ENCODE data around the gene GNE. TPM values are rescaled to one million over a fixed set of nuclear protein-coding genes. Genes with fewer than 3 reads are reported as not detected.

GNE gene
- total and polyA plus RNA-seq, 10 donors = 3.6 to 24.6 (median 15.6) TPM

DNA sequence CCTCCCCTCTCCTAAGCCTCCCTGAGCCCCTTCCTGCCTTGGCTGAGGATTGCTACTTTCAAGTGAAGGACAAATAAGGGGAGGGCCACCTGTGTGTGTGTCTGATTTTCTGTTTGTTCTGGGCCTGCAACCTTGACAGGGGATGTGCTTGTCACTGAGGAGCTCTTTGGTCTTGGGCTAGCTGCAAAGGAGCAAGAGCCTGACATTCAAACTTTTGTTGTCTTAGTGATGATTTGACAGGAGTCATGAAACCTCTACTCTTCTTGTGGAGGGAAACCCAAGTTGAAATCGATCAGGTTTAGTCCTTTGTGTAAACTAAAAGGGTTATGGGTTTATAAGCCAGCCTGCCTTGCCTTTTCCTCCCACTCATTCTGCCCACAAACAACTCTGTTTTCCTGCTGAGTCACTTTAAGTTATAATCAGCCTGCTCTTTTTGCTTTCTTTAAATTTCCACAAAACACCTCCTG lies 50.7 kb downstream of the GNE start:
- H3K4me3 ChIP-seq = no peak overlapping the region
- peaks cover 10 to 62% (median 42%) of the 10 kb centered on the region in 6 donors for H3K4me1 ChIP-seq
- TF ChIP-seq POLR2AphosphoS5 (IDR thresholded peaks at IDR 0.05) = no peak
- TF ChIP-seq, protein P1, sequence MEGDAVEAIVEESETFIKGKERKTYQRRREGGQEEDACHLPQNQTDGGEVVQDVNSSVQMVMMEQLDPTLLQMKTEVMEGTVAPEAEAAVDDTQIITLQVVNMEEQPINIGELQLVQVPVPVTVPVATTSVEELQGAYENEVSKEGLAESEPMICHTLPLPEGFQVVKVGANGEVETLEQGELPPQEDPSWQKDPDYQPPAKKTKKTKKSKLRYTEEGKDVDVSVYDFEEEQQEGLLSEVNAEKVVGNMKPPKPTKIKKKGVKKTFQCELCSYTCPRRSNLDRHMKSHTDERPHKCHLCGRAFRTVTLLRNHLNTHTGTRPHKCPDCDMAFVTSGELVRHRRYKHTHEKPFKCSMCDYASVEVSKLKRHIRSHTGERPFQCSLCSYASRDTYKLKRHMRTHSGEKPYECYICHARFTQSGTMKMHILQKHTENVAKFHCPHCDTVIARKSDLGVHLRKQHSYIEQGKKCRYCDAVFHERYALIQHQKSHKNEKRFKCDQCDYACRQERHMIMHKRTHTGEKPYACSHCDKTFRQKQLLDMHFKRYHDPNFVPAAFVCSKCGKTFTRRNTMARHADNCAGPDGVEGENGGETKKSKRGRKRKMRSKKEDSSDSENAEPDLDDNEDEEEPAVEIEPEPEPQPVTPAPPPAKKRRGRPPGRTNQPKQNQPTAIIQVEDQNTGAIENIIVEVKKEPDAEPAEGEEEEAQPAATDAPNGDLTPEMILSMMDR (IDR thresholded peaks at IDR 0.05 in 8 of 11, conservative IDR thresholded peaks at IDR 0.05 in 3 of 11) = no peak
- intact Hi-C loops (cut with DNase I; ENCODE audit: low total_unique reads) = no loop called here
- H3K36me3 ChIP-seq = peaks cover 0 to 100% (median 95%) of the 10 kb centered on the region in 6 donors
- WGBS, 5 donors = 10 to 36% (median 18%) methylated on average over 1 of the region's 1 CpG
- no peak for DNase-seq
- H3K27me3 ChIP-seq (replicated peaks in 1 of 7) = no peaks in the 10 kb centered on the region
- H3K9me3 ChIP-seq = no peaks in the 10 kb centered on the region
- H3K27ac ChIP-seq = peak overlapping the region in 3 of 8 donors; percentile 5 to 61 (median 15)

DNA sequence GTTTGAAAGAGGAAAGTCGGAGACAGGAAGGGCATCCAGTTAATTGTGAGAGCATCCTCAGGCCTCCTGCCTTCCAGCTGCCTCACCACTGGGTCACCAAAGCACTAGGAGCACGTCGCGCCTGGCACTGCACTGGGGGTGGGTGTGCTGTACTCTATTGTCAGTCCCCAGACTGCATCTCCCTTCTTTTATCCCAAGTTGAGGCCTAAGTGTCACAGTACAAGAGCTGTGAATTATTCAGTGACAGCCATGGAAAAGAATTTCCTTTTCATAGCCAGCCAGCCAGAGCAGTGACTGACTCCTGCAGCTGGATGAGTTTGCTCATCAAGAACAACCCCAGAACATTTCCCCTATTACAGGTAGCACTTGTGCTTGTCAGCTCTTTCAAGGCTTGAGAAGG lies 51.2 kb downstream of the GNE start:
- peaks cover 10 to 62% (median 42%) of the 10 kb centered on the region in 6 donors for H3K4me1 ChIP-seq
- 84 to 92% (median 85%) methylated on average over 4 of the region's 4 CpGs for WGBS, 5 donors
- H3K27ac ChIP-seq = peak overlapping the region in 3 of 8 donors; percentile 5 to 61 (median 15)

DNA sequence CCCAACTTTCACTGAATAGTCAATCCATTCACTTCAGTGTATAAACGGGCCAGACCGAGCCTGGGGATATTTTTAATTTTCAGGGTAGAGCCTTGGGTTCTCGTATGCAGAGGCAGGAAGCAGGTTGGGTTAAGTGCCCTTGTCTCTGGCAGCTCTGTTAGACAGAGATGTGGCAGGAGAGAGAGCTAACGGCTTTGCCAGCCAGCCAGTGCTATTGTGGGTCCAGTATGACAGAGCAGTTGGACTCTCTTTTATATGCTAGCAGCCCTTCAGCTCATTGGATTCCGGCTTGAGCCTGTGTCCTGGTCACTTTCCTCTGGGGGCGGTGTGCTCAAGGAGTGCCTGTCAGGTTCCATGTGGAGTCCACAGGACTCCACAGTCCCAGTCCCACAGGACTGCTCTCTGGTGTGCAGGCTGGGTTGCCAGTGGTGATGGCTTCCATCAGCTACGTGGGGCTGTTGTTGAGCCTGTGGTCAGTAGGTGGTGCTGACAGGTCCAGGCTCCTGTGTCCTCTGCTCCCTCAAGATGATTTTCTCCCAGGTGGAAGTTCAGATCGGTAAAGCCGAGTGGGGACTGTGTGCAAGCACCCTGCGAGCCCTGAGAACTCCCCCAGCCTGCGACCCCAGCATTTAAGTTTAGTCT lies 53.2 kb downstream of the GNE start:
- Histone ChIP-seq H3K4me3 (no peak overlapping the region), H3K27me3 (replicated peaks in 1 of 7) (no peaks in the 10 kb centered on the region), H3K27ac (no peak overlapping the region), H3K9me3 (no peaks in the 10 kb centered on the region), H3K4me1 (peaks cover 6 to 43% (median 27%) of the 10 kb centered on the region in 6 donors), H3K36me3 (peaks cover 0 to 100% (median 96%) of the 10 kb centered on the region in 6 donors)
- TF ChIP-seq POLR2A (IDR thresholded peaks at IDR 0.05) = no peak
- no peak for TF ChIP-seq POLR2AphosphoS5 (IDR thresholded peaks at IDR 0.05)
- intact Hi-C loops (cut with DNase I; ENCODE audit: low total_unique reads) = no loop called here
- no peak for DNase-seq
- 81 to 90% (median 83%) methylated on average over 11 of the region's 11 CpGs for WGBS, 5 donors

More for the DNA sequence above, 51.2 kb downstream of the GNE start:
- Histone ChIP-seq H3K36me3 (peaks cover 0 to 100% (median 95%) of the 10 kb centered on the region in 6 donors), H3K27me3 (replicated peaks in 1 of 7) (no peaks in the 10 kb centered on the region), H3K4me3 (no peak overlapping the region), H3K9me3 (no peaks in the 10 kb centered on the region)
- DNase-seq = no peak
- TF ChIP-seq POLR2AphosphoS5 (IDR thresholded peaks at IDR 0.05) = no peak
- TF ChIP-seq POLR2A (IDR thresholded peaks at IDR 0.05) = no peak
- TF ChIP-seq, protein P1 (IDR thresholded peaks at IDR 0.05 in 8 of 11, conservative IDR thresholded peaks at IDR 0.05 in 3 of 11) = no peak
- intact Hi-C loops (cut with DNase I; ENCODE audit: low total_unique reads) = no loop called here

DNA sequence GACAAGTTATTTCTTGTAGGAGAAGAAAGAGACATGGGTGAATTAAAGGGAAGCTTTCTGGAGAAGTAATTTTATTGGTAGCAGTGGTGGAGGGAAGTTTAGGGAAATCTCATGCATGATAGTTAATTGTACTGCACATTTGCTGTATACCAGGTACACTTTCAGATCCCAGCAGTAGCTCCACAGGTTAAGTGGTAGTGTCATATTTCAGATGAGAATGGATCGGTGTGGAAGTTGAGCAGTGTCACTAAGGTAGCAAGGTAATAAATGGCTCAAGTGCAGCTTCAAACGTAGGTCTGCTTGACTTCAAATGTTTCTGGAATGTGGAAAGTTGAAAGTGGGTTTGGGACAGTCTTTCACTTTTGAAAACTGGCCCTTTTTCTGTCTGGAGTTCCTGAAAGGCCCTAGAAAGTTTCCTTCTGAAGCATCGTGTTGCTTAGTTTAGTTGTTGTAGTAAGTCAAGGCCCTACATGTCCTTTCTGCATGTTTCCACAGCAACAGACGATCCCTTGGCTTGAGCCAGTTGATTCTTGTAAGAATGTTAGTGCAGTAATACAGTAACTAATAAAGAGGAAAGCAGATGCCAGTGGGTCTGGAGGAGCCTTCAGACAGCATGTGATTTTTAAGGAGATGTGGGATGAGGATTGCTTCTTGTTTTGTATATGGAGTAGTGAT lies 63.8 kb downstream of the GNE start:
- WGBS, 5 donors = 54 to 72% (median 63%) methylated on average over 4 of the region's 4 CpGs
- TF ChIP-seq, protein P1 (IDR thresholded peaks at IDR 0.05 in 8 of 11, conservative IDR thresholded peaks at IDR 0.05 in 3 of 11) = no peak
- TF ChIP-seq POLR2A (IDR thresholded peaks at IDR 0.05) = no peak
- no peak for TF ChIP-seq POLR2AphosphoS5 (IDR thresholded peaks at IDR 0.05)
- Histone ChIP-seq H3K27me3 (replicated peaks in 1 of 7) (no peaks in the 10 kb centered on the region), H3K4me1 (peaks cover 22 to 74% (median 48%) of the 10 kb centered on the region in 6 donors), H3K4me3 (peak overlapping the region in 2 of 8 donors; percentile 92 to 99), H3K9me3 (no peaks in the 10 kb centered on the region), H3K36me3 (peaks cover 0 to 57% (median 20%) of the 10 kb centered on the region in 6 donors), H3K27ac (no peak overlapping the region)
- intact Hi-C loops (cut with DNase I; ENCODE audit: low total_unique reads) = no loop called here
- no peak for DNase-seq

Measured in spleen (tissue), 11 donors.